Activated T-cell treated with anti-CD3 and anti-CD28 coated beads, Interleukin-2, amount 50 U/mL, for 48 hours (primary cell): ENCODE measurements around the gene GUCA2A.

Source experiments
- DNase-seq, 2 experiments: peaks; one replicate each; pipeline ENCODE4 v3.0.0-alpha.2; 2020

Gene GUCA2A

GRCh38 chr1:42176902-42177519 lies 12.5 kb upstream of the GUCA2A start:
- DNase-seq: no peak

DNA sequence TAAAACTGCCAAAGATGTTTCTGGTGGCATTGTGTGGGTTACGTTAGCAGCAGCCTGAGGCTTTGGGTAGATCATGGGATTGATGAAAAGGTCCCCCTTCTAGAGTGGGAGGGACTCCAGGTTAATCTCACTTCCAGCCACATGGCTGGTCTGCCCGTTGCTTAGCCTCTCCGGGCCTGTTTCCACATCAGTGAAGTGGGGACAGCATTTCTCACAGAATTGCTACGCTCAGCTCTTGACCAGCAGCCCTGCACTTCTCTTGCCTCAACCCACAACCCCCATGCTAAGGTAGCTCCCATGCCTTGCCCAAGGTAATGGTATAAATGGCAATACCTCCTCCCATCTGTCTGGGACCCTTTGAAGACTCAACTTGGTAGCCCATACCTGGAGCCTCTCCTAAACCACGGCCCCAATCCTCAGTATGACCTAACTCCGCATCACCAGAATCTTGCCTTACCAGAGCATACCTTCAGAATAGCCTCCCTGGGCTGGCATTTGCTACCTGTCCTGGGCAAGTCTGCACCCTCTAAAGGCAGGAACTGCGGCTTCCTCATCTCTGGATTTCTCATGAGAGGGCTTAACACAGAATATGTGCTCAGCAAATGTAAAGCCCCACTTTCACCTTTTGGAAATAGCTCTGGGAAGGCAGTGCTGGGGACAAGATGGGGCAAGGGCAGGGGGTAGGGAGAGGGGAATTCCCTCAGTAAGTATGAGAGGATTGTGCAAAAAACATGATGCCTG lies 10.9 kb upstream of the GUCA2A start:
- no peak for DNase-seq

- DNase-seq: no peak
Observed at GRCh38 chr1:42173961-42174735, 9.6 kb upstream of the GUCA2A start.

GRCh38 chr1:42173155-42173933 lies 8.8 kb upstream of the GUCA2A start:
- DNase-seq: peak; percentile 79 to 80

DNA sequence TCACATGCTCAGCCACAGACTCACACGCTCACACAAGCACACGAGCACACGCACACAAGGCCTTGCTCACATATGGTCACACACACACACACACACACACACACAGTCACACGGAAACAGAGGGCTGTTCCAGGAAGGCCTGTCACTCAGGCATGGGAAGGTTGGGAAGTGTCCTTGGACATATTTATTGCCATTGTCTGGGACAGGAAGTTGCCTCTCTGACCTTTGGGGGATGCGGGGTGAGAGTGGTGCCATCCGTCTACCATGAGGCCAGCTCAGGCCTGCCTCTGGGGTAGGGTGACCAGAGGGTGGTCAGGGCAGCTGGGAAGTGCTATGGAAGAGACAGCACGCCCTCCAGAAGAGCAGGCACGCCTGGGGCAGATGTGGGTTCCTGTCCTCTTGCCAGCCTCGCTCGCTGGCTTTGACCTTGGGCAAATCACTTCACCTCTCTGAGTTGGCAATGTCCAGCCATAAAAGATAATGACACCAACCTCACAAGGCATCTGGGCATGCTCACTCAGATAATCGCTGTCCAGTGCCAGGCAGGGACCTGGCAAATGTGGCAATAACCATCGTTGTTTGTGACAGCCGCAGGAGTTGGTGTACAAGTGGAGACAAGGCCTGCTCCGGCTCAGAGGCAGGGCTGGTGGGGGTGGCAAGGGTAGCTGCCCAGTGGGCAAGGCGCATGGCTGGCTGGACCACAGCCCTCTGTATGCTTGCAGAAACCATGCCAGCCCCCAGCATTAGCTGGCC lies 8.0 kb upstream of the GUCA2A start:
- DNase-seq: no peak

- DNase-seq: no peak
Observed at GRCh38 chr1:42171679-42172266, 7.2 kb upstream of the GUCA2A start.

- DNase-seq: no peak
Observed at GRCh38 chr1:42170779-42171621, 6.5 kb upstream of the GUCA2A start.

DNA sequence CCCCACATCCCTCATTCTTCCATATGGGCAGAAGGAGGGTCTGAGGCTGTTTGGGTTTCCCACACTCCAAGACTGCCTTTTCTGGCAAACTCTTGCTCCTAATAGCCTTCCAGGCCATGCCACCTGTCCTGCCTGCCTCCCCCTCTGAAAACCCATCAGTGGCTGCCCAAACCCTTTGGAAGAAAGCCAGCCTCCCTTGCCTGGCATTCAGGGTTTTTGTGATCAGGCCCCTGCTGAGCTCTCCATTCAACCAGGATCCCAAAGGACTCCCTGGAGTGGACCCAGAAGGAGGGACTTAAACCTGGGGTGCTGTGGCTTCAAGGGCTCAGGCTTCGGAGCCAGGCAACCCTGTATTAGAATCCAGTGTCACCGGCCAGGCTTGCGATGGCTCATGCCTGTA lies 4.2 kb upstream of the GUCA2A start:
- no peak for DNase-seq

- no peak for DNase-seq
Observed at GRCh38 chr1:42168391-42168670, 3.8 kb upstream of the GUCA2A start.

- DNase-seq: no peak
Observed at GRCh38 chr1:42167611-42168390, 3.3 kb upstream of the GUCA2A start.

- DNase-seq: no peak
Observed at GRCh38 chr1:42165511-42166210, 1.1 kb upstream of the GUCA2A start.

- DNase-seq: no peak
Observed at GRCh38 chr1:42163536-42164503, 725 bp downstream of the GUCA2A start.

DNA sequence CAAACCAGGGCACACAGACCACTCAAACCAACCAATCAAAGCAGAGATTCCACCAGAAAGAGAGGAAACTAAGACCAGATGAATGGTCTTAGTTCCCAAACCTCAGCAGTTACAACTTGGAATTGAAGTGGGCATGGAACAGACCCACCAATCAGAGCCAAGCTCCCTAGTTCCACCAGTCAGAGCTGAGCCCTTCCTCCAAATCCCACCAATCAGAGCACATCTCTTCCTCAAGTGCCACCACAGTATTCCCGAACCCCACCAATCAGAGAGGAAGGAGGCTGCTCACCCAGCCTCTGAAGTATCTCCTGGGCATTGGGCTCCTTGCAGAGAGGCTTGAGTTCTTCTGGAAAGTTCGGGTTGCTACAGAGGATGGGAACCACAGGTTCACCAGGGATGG lies 1.4 kb downstream of the GUCA2A start:
- no peak for DNase-seq

GRCh38 chr1:42162181-42162580 lies 2.4 kb downstream of the GUCA2A start:
- DNase-seq: no peak

- no peak for DNase-seq
Observed at GRCh38 chr1:42158189-42158588, 6.4 kb downstream of the GUCA2A start.

- DNase-seq: no peak
Observed at GRCh38 chr1:42157667-42158066, 6.9 kb downstream of the GUCA2A start.

DNA sequence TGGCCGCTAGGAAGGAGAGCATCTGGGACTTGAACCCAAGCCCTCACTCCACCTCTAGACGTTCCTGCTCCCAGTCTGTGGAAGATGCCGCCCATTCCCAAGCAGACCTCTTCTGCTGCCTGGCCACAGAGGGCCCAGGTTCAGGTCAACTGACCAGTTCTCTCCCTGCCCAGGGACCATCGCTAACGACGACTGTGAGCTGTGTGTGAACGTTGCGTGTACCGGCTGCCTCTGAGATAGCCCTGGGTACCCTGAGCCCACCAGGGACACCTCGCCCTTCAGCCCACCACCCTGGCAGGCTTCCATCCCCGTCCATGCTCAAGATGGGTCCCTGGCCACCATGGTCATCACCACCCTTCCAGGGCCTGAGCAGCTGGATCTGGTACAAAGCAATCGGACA lies 9.2 kb downstream of the GUCA2A start:
- no peak for DNase-seq

DNA sequence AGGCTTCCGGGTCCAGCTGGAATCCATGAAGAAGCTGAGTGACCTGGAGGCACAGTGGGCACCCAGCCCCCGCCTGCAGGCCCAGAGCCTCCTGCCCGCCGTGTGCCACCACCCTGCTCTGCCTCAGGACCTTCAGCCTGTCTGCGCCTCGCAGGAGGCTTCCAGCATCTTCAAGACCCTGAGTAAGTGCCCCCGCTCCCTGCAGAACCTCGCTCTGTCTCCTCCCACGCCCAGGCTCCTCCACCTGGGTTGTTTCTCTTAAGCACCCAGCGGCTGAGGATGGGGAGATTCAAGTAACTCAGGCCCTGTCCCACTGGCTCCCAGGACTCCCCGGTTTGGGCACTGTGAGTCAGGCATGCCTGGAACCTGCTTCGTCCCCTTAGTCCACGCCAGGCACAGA lies 9.9 kb downstream of the GUCA2A start:
- DNase-seq: no peak

- no peak for DNase-seq
Observed at GRCh38 chr1:42153624-42154023, 10.9 kb downstream of the GUCA2A start.
